A673 (cell line): ENCODE results near the gene SLC1A5. TPM values are rescaled to one million over a fixed set of nuclear protein-coding genes. Genes with fewer than 3 reads are reported as not detected.

ENCODE experiments used
- BruUV-seq: library from RNA; stranded (reverse); fragments of 400-500 nt; replicated peaks from 2 replicates; lab custom pipeline; 2021; lab: Mats Ljungman, UMichigan
- CTCF ChIA-PET: fragments of 300-600 bp; sonication (Branson Sonifier 250); formaldehyde crosslinking; loops from one replicate; lab custom pipeline; 2022; ENCODE audit warnings: antibody characterized with exemption; lab: Charles Lee
- POLR2A ChIA-PET: fragments of 300-600 bp; sonication (Branson Sonifier 250); formaldehyde crosslinking; loops from one replicate; lab custom pipeline; 2022; ENCODE audit warnings: antibody characterized with exemption; ENCODE audit not compliant: low non-redundant PET; lab: Charles Lee
- DNase-seq: peaks from one replicate; pipeline ENCODE4 v3.0.0-alpha.2; 2015; ENCODE audit warnings: low spot score
- H3K27ac ChIP-seq: fragments of 200-600 bp; sonication (generic); 2 replicates; pipeline ENCODE4 v1.5.1; 2016; ENCODE audit warnings: mixed run types, low read depth, mild to moderate bottlenecking, mixed read lengths, antibody characterized with exemption, low read length; ENCODE audit not compliant: poor library complexity, severe bottlenecking
- H3K27me3 ChIP-seq: fragments of 200-600 bp; sonication (generic); replicated peaks from 2 replicates; pipeline ENCODE4 v1.6.1; 2017; ENCODE audit warnings: mixed run types, low read depth, mild to moderate bottlenecking, mixed read lengths, antibody characterized with exemption, low read length; ENCODE audit not compliant: insufficient read depth, poor library complexity
- H3K36me3 ChIP-seq: fragments of 200-600 bp; sonication (generic); 2 replicates; pipeline ENCODE4 v1.6.1; 2016; ENCODE audit warnings: mixed run types, mild to moderate bottlenecking, mixed read lengths, antibody characterized with exemption, low read length; ENCODE audit not compliant: insufficient read depth, poor library complexity, severe bottlenecking
- H3K4me1 ChIP-seq: fragments of 200-600 bp; sonication (generic); 2 replicates; pipeline ENCODE4 v1.6.1; 2017; ENCODE audit warnings: mixed run types, mild to moderate bottlenecking, mixed read lengths, antibody characterized with exemption, low read length; ENCODE audit not compliant: insufficient read depth, poor library complexity, severe bottlenecking
- H3K4me3 ChIP-seq: fragments of 200-600 bp; sonication (generic); 2 replicates; pipeline ENCODE4 v1.5.1; 2016; ENCODE audit warnings: low read depth, mixed run types, mild to moderate bottlenecking, mixed read lengths, low read length; ENCODE audit not compliant: poor library complexity, severe bottlenecking
- H3K9me3 ChIP-seq: fragments of 200-600 bp; sonication (generic); 2 replicates; pipeline ENCODE4 v1.6.1; 2016; ENCODE audit warnings: mixed run types, low read depth, mild to moderate bottlenecking, mixed read lengths, antibody characterized with exemption, low read length; ENCODE audit not compliant: poor library complexity, severe bottlenecking
- EZH2 ChIP-seq: fragments of 200-600 bp; sonication (generic); IDR thresholded peaks from 2 replicates; pipeline ENCODE4 v1.6.1; 2017; ENCODE audit warnings: borderline replicate concordance, low read depth, mild to moderate bottlenecking, mixed read lengths, antibody characterized with exemption, low read length; ENCODE audit not compliant: poor library complexity, severe bottlenecking
- intact Hi-C: fragments of 100-400 bp; cut with micrococcal nuclease; formaldehyde crosslinking; loops from one replicate; pipeline ENCODE4 v1.10.0; 2022; ENCODE audit not compliant: unreplicated experiment
- total RNA-seq: library from RNA; stranded (reverse); gene quantifications from 2 replicates; pipeline ENCODE4 v1.2.3, GENCODE V29; 2021
- TF ChIP-seq, protein P1 (sequence below): fragments of 300-800, 200-600 bp; sonication (generic); conservative IDR thresholded peaks from 2 replicates; pipeline ENCODE4 v1.5.1; 2017; ENCODE audit warnings: low read depth, mild to moderate bottlenecking, antibody characterized with exemption, low read length, moderate library complexity, mixed read lengths

The SLC1A5 gene
- total RNA-seq, 1 experiment from 2014 or later, result 295 TPM

DNA sequence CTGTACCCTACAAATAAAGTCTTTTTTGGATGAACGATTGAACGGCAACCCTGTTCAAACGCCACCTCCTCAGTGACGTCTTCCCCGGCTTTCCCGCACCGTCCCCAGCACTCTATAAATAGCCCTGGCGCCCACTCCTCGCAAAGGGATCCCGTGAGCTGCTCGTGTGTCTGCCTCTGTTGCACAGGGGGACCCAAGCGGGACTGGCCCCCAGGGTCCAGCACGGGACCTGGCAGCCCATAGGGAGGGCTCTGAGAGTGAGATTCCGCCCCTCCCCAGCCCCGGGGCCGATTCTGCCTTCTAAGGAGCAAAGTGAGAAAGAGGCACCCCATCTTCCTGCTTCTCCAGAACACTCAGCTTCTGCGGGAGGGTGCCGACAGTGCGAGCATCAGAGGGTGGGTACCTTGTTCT, 50.6 kb downstream of the SLC1A5 start:
- H3K4me1 ChIP-seq, result no peaks in the 10 kb centered on the region
- H3K36me3 ChIP-seq, result peaks cover 61% of the 10 kb centered on the region
- H3K27ac ChIP-seq, result no peak overlapping the region
- CTCF ChIA-PET, result no interaction called here
- no TSS peak for BruUV-seq
- no peaks in the 10 kb centered on the region for H3K27me3 ChIP-seq
- POLR2A ChIA-PET, result no interaction called here
- intact Hi-C loops, result no loop called here
- TF ChIP-seq, protein P1, sequence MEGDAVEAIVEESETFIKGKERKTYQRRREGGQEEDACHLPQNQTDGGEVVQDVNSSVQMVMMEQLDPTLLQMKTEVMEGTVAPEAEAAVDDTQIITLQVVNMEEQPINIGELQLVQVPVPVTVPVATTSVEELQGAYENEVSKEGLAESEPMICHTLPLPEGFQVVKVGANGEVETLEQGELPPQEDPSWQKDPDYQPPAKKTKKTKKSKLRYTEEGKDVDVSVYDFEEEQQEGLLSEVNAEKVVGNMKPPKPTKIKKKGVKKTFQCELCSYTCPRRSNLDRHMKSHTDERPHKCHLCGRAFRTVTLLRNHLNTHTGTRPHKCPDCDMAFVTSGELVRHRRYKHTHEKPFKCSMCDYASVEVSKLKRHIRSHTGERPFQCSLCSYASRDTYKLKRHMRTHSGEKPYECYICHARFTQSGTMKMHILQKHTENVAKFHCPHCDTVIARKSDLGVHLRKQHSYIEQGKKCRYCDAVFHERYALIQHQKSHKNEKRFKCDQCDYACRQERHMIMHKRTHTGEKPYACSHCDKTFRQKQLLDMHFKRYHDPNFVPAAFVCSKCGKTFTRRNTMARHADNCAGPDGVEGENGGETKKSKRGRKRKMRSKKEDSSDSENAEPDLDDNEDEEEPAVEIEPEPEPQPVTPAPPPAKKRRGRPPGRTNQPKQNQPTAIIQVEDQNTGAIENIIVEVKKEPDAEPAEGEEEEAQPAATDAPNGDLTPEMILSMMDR, result no peak
- TF ChIP-seq EZH2, result no peak
- no peaks in the 10 kb centered on the region for H3K9me3 ChIP-seq
- no peak for DNase-seq
- no peak overlapping the region for H3K4me3 ChIP-seq

DNA sequence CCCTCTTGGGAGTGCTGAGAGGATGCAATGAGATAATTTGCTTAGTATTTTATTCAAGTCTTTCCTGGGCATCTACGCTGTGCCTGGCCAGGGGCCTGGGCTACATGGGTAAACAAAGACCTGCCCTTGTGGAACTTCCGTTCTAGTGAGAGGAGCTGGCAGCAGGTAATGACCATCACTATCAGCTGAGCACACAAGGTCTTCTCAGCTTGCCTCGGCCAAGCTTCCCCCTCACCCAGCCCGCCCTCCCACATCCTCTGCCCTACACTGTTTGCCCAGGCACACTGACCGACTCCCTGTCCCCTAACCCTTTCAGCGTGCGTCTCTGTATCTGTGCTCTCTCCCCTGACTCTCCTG, 51.1 kb downstream of the SLC1A5 start:
- no peak overlapping the region for H3K4me3 ChIP-seq
- intact Hi-C loops, result no loop called here
- CTCF ChIA-PET, result no interaction called here
- H3K27me3 ChIP-seq, result no peaks in the 10 kb centered on the region
- peaks cover 61% of the 10 kb centered on the region for H3K36me3 ChIP-seq
- H3K9me3 ChIP-seq, result no peaks in the 10 kb centered on the region
- no peak for DNase-seq
- POLR2A ChIA-PET, result no interaction called here
- BruUV-seq, result no TSS peak
- no peaks in the 10 kb centered on the region for H3K4me1 ChIP-seq
- no peak overlapping the region for H3K27ac ChIP-seq
- no peak for TF ChIP-seq EZH2
- TF ChIP-seq, protein P1, result no peak

DNA sequence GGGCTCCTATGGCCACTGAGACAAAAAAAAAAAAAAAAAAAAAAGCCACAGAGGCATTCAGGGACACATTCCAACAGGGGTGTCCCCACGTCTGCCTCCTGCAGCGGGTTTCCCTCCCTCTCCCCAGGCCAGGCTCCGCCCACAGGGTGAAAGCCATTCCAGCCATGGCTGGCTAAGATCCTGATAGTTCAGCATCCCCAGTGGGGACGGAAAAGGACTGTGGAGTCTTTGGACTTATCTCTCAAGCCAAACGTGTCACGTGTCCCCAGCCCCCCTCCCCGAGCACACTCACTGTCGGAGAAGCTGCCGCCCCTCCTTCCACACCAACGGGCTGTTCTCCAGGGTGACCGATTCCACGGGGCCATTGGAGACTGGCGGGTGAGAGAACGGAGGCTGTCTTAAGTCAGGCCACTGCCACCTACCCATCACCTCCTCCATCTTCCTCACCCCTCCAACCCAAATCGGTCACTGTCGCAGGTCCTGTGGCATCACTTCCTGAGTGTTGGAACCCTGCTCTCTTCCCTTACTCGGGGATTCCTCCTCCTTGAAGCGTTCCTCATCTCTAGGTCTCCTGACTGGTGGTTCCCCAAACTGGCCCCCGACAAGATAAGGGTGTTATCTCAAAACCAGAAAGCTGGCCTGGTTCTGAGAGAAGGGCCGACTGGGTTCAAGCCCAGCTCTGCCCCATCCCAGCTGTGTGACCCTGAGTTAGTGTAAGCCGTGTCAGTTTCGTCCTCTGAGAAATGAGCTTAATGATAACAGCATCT, 51.7 kb downstream of the SLC1A5 start:
- no peaks in the 10 kb centered on the region for H3K27me3 ChIP-seq
- H3K4me1 ChIP-seq, result no peaks in the 10 kb centered on the region
- ChIA-PET POLR2A (no interaction called here), CTCF (no interaction called here)
- H3K9me3 ChIP-seq, result no peaks in the 10 kb centered on the region
- BruUV-seq, result no TSS peak
- no peak overlapping the region for H3K4me3 ChIP-seq
- no peak for TF ChIP-seq EZH2
- TF ChIP-seq, protein P1, result no peak
- H3K27ac ChIP-seq, result no peak overlapping the region
- peaks cover 63% of the 10 kb centered on the region for H3K36me3 ChIP-seq
- no peak for DNase-seq
- intact Hi-C loops, result no loop called here
